ENCODE measurements around the gene MTAP. TPM values are rescaled to one million over a fixed set of nuclear protein-coding genes. Genes with fewer than 3 reads are reported as not detected.

The MTAP gene
- total and polyA plus RNA-seq, 2 experiments from 2014 or later: 29.8 to 44.8 TPM

- in situ Hi-C loops (cut with MboI): no loop called here
- Histone ChIP-seq H3K4me1 (ENCODE audit: insufficient read depth) (peaks cover 12% of the 10 kb centered on the region), H3K27me3 (replicated peaks; ENCODE audit: insufficient read depth) (no peaks in the 10 kb centered on the region), H3K9me3 (ENCODE audit: low read depth) (no peaks in the 10 kb centered on the region), H2AFZ (no peak overlapping the region), H4K20me1 (ENCODE audit: insufficient read depth) (no peaks in the 10 kb centered on the region), H3K9me2 (ENCODE audit: insufficient read depth) (no peaks in the 10 kb centered on the region), H3K4me2 (ENCODE audit: unreplicated experiment) (peak overlapping the region; percentile 48), H3K9ac (no peak overlapping the region), H3K79me2 (ENCODE audit: insufficient read depth) (peaks cover 38% of the 10 kb centered on the region), H3K36me3 (ENCODE audit: low read depth) (peaks cover 10% of the 10 kb centered on the region; the same call in 1 of the 2 replicates), H3K4me3 (no peak overlapping the region), H3K27ac (peak overlapping the region; percentile 11; the same call in 1 of the 2 replicates), H3F3A (ENCODE audit: insufficient read depth) (peaks cover 26% of the 10 kb centered on the region)
- peak; percentile 54 for DNase-seq
- no peak for TF ChIP-seq EZH2phosphoT487 (IDR thresholded peaks at IDR 0.05; ENCODE audit: insufficient read depth, low read depth)
- no peak for TF ChIP-seq EZH2 (IDR thresholded peaks at IDR 0.05; ENCODE audit: insufficient read depth, poor library complexity, severe bottlenecking)
- 76 to 81% methylated on average over 6 of the region's 6 CpGs for WGBS, 2 experiments (ENCODE audit: low coverage in 1 of 2, low lambda C conversion rate in 2 of 2, missing lambda C conversion rate in 2 of 2)
Observed at GRCh38 chr9:21873540-21874221, 71.2 kb downstream of the MTAP start.

- WGBS, 2 experiments (ENCODE audit: low coverage in 1 of 2, low lambda C conversion rate in 2 of 2, missing lambda C conversion rate in 2 of 2): 100% methylated on average over 4 of the region's 4 CpGs
- H2AFZ ChIP-seq: no peak overlapping the region
- no peak for DNase-seq
- no peaks in the 10 kb centered on the region for H3K9me3 ChIP-seq (ENCODE audit: low read depth)
- peaks cover 12% of the 10 kb centered on the region; the same call in 1 of the 2 replicates for H3K36me3 ChIP-seq (ENCODE audit: low read depth)
- no peaks in the 10 kb centered on the region for H3K9me2 ChIP-seq (ENCODE audit: insufficient read depth)
- H3K4me3 ChIP-seq: no peak overlapping the region
- TF ChIP-seq EZH2 (IDR thresholded peaks at IDR 0.05; ENCODE audit: insufficient read depth, poor library complexity, severe bottlenecking): no peak
- TF ChIP-seq EZH2phosphoT487 (IDR thresholded peaks at IDR 0.05; ENCODE audit: insufficient read depth, low read depth): no peak
- H4K20me1 ChIP-seq (ENCODE audit: insufficient read depth): no peaks in the 10 kb centered on the region
- in situ Hi-C loops (cut with MboI): no loop called here
- no peak overlapping the region for H3K9ac ChIP-seq
- H3K4me1 ChIP-seq (ENCODE audit: insufficient read depth): peaks cover 12% of the 10 kb centered on the region
- no peaks in the 10 kb centered on the region for H3K27me3 ChIP-seq (replicated peaks; ENCODE audit: insufficient read depth)
- peaks cover 20% of the 10 kb centered on the region for H3F3A ChIP-seq (ENCODE audit: insufficient read depth)
- no peak overlapping the region for H3K27ac ChIP-seq
- no peak overlapping the region for H3K4me2 ChIP-seq (ENCODE audit: unreplicated experiment)
- H3K79me2 ChIP-seq (ENCODE audit: insufficient read depth): peaks cover 53% of the 10 kb centered on the region
Observed at GRCh38 chr9:21875893-21876292, 73.5 kb downstream of the MTAP start.

- peaks cover 17% of the 10 kb centered on the region; the same call in 1 of the 2 replicates for H3K36me3 ChIP-seq (ENCODE audit: low read depth)
- no peak overlapping the region for H3K9ac ChIP-seq
- H3K27me3 ChIP-seq (replicated peaks; ENCODE audit: insufficient read depth): no peaks in the 10 kb centered on the region
- 39 to 45% methylated on average over 3 of the region's 3 CpGs for WGBS, 2 experiments (ENCODE audit: low coverage in 1 of 2, low lambda C conversion rate in 2 of 2, missing lambda C conversion rate in 2 of 2)
- no peaks in the 10 kb centered on the region for H3K9me3 ChIP-seq (ENCODE audit: low read depth)
- in situ Hi-C loops (cut with MboI): no loop called here
- peaks cover 27% of the 10 kb centered on the region for H3K79me2 ChIP-seq (ENCODE audit: insufficient read depth)
- H4K20me1 ChIP-seq (ENCODE audit: insufficient read depth): no peaks in the 10 kb centered on the region
- H3K4me2 ChIP-seq (ENCODE audit: unreplicated experiment): no peak overlapping the region
- no peaks in the 10 kb centered on the region for H3K4me1 ChIP-seq (ENCODE audit: insufficient read depth)
- H2AFZ ChIP-seq: no peak overlapping the region
- no peak for DNase-seq
- no peak for TF ChIP-seq EZH2phosphoT487 (IDR thresholded peaks at IDR 0.05; ENCODE audit: insufficient read depth, low read depth)
- TF ChIP-seq EZH2 (IDR thresholded peaks at IDR 0.05; ENCODE audit: insufficient read depth, poor library complexity, severe bottlenecking): no peak
- H3K9me2 ChIP-seq (ENCODE audit: insufficient read depth): no peaks in the 10 kb centered on the region
- H3F3A ChIP-seq (ENCODE audit: insufficient read depth): peaks cover 27% of the 10 kb centered on the region
- no peak overlapping the region for H3K27ac ChIP-seq
- H3K4me3 ChIP-seq: no peak overlapping the region
Observed at GRCh38 chr9:21883642-21884041, 81.2 kb downstream of the MTAP start.

- in situ Hi-C loops (cut with MboI): no loop called here
- no peaks in the 10 kb centered on the region for H3K4me1 ChIP-seq (ENCODE audit: insufficient read depth)
- peaks cover 26% of the 10 kb centered on the region for H3F3A ChIP-seq (ENCODE audit: insufficient read depth)
- no peak overlapping the region for H2AFZ ChIP-seq
- H3K9me2 ChIP-seq (ENCODE audit: insufficient read depth): 0 out of 2 replicates have a peak, but pooled peaks cover under 1% of the 10 kb centered on the region
- H3K36me3 ChIP-seq (ENCODE audit: low read depth): peaks cover 19% of the 10 kb centered on the region
- TF ChIP-seq EZH2phosphoT487 (IDR thresholded peaks at IDR 0.05; ENCODE audit: insufficient read depth, low read depth): no peak
- no peak for TF ChIP-seq EZH2 (IDR thresholded peaks at IDR 0.05; ENCODE audit: insufficient read depth, poor library complexity, severe bottlenecking)
- H3K27ac ChIP-seq: no peak overlapping the region
- no peak overlapping the region for H3K9ac ChIP-seq
- no peaks in the 10 kb centered on the region for H4K20me1 ChIP-seq (ENCODE audit: insufficient read depth)
- no peak overlapping the region for H3K4me2 ChIP-seq (ENCODE audit: unreplicated experiment)
- H3K27me3 ChIP-seq (replicated peaks; ENCODE audit: insufficient read depth): no peaks in the 10 kb centered on the region
- DNase-seq: no peak
- no peak overlapping the region for H3K4me3 ChIP-seq
- peaks cover 24% of the 10 kb centered on the region for H3K79me2 ChIP-seq (ENCODE audit: insufficient read depth)
- no peaks in the 10 kb centered on the region for H3K9me3 ChIP-seq (ENCODE audit: low read depth)
- WGBS, 2 experiments (ENCODE audit: low coverage in 1 of 2, low lambda C conversion rate in 2 of 2, missing lambda C conversion rate in 2 of 2): 94 to 100% methylated on average over 1 of the region's 1 CpG
Observed at GRCh38 chr9:21889673-21890072, 87.2 kb downstream of the MTAP start.
